HL-60 (cell line): ENCODE data around the gene ATP6V1F.

Source experiments
- DNase-seq, 2 experiments: peaks; one replicate each; pipeline ENCODE4 v3.0.0-alpha.2; 2010 to 2020; ENCODE audit warnings: low read depth in 1 of 2, low spot score in 1 of 2
- H3K27ac ChIP-seq: fragments of 250-450 bp; sonication (Bioruptor Pico); replicated peaks from 2 replicates; pipeline ENCODE4 v1.5.1; 2020; ENCODE audit warnings: mild to moderate bottlenecking, moderate library complexity
- H3K27me3 ChIP-seq: fragments of 250-450 bp; sonication (Bioruptor Pico); 2 replicates; pipeline ENCODE4 v1.5.1; 2021; ENCODE audit warnings: mild to moderate bottlenecking, moderate library complexity; ENCODE audit not compliant: insufficient read depth, poor library complexity, severe bottlenecking
- H3K4me3 ChIP-seq: replicated peaks from 2 replicates; pipeline ENCODE4 v1.5.1; 2011; ENCODE audit warnings: mild to moderate bottlenecking, control low read depth, low read length; ENCODE audit not compliant: insufficient read depth
- CTCF ChIP-seq: IDR thresholded peaks from one replicate; pipeline ENCODE4 v1.5.1; 2011; ENCODE audit warnings: low read length, control low read depth, inconsistent platforms; ENCODE audit not compliant: insufficient read depth
- GABPA ChIP-seq: IDR thresholded peaks from 2 replicates; pipeline ENCODE4 v1.6.1; 2012; ENCODE audit warnings: low read depth
- POLR2AphosphoS5 ChIP-seq: IDR thresholded peaks from 2 replicates; pipeline ENCODE4 v1.6.1; 2012; ENCODE audit warnings: low read depth
- REST ChIP-seq: IDR thresholded peaks from 2 replicates; pipeline ENCODE4 v1.6.1; 2012; ENCODE audit warnings: low read depth; ENCODE audit not compliant: insufficient replicate concordance
- SPI1 ChIP-seq: IDR thresholded peaks from 2 replicates; pipeline ENCODE4 v1.6.1; 2012; ENCODE audit warnings: low read depth, mild to moderate bottlenecking, borderline replicate concordance

Gene ATP6V1F

DNA sequence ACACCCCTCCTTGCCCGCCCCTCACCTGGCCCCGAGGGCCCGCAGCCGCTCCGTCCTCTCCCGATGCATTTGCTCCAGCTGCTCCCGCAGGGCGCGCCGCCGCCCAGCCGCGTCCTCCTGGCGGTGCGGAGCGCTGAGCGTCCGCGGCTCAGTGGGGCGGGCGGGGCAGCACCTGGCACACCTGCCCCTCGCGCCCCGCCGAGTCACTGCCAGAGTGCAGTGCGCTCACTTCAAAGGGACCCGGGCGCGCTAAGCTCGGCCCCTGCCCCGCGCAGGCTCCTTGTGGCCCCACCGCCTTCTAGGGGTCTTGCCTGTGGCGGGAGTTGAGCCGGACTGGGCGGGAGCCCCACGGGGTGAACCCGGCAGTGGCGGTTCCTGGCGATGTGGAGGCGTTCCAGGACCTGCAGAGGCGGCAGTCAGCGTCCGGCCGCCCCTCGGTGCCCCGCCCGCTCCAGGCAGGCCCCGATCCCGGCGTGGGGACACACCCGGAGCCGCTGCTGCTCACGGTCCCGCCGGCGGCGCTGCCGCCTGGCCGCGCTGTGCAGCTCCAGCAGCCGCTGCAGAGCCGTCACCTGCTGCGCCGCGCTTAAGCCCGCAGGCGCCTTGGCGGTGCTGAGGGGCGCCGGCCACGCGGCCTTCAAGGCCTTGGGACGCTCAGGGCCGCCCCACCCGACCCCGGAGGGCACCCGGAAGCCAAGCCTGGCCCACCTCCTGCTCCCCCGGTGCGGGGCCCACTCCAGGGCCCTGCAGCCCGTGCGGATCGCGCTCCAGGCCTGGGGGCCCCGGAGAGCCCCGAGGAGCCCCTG, 6.7 kb downstream of the ATP6V1F start:
- peak overlapping the region; percentile 16; the same call in 1 of the 2 replicates for H3K4me3 ChIP-seq
- DNase-seq: peak; percentile 35 to 38
- TF ChIP-seq GABPA (no peak), SPI1 (no peak), POLR2AphosphoS5 (no peak), CTCF (no peak), REST (no peak)
- H3K27ac ChIP-seq: no peak overlapping the region
- peaks cover 6% of the 10 kb centered on the region for H3K27me3 ChIP-seq

DNA sequence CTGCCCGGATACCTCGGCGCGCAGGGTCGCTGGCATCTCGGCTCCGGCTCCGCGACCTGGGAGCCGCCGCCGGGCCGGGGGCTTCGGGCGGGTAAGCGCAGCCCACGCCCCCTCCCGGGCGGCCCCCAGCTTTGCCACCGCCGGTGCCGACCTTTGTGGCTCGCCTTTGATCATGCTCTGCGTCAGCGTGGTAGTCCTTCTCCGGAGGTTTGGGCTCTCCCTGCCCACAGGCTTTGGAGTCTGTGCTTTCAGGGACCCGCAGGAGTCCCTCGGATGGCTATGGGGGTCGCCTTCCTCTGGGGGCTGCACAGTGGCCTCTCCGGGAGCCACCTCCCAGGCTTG, 7.3 kb downstream of the ATP6V1F start:
- Histone ChIP-seq H3K4me3 (no peak overlapping the region), H3K27me3 (peaks cover 6% of the 10 kb centered on the region), H3K27ac (no peak overlapping the region)
- no peak for TF ChIP-seq REST
- no peak for TF ChIP-seq SPI1
- TF ChIP-seq GABPA: no peak
- TF ChIP-seq POLR2AphosphoS5: no peak
- TF ChIP-seq CTCF: no peak
- no peak for DNase-seq

GRCh38 chr7:128871050-128871449, 8.4 kb downstream of the ATP6V1F start:
- H3K27ac ChIP-seq: no peak overlapping the region
- no peak for TF ChIP-seq GABPA
- no peak for TF ChIP-seq CTCF
- no peak for TF ChIP-seq SPI1
- no peak for TF ChIP-seq REST
- no peak for TF ChIP-seq POLR2AphosphoS5
- H3K27me3 ChIP-seq: peaks cover 6% of the 10 kb centered on the region
- H3K4me3 ChIP-seq: no peak overlapping the region
- no peak for DNase-seq
